Mucosa of descending colon (tissue), 3 donors: ENCODE measurements around the gene BTBD9. TPM values are rescaled to one million over a fixed set of nuclear protein-coding genes. Genes with fewer than 3 reads are reported as not detected.
A peak's percentile ranks its signal among the peaks of the same experiment; 100 is the strongest.

Source experiments
- ATAC-seq: fragments of 200-7000 bp; cut with Tn5 transposase; one replicate; pipeline ENCODE4 v1.9.1; 2020; ENCODE audit warnings: mild to moderate bottlenecking, moderate library complexity
- DNase-seq, 3 donors: peaks; one replicate each; pipeline ENCODE4 v3.0.0-alpha.2; 2020
- H3K36me3 ChIP-seq: fragments of 200-600 bp; one replicate; pipeline ENCODE4 v1.8.0; 2021; ENCODE audit warnings: low read depth, mild to moderate bottlenecking
- H3K4me1 ChIP-seq: fragments of 200-600 bp; one replicate; pipeline ENCODE4 v1.8.0; 2021; ENCODE audit warnings: low read depth, mild to moderate bottlenecking
- H3K4me3 ChIP-seq: fragments of 200-600 bp; one replicate; pipeline ENCODE4 v1.8.0; 2021; ENCODE audit warnings: mild to moderate bottlenecking
- H3K9me3 ChIP-seq: fragments of 200-600 bp; one replicate; pipeline ENCODE4 v1.8.0; 2021; ENCODE audit warnings: mild to moderate bottlenecking
- CTCF ChIP-seq: fragments of 200-600 bp; IDR thresholded peaks from one replicate; pipeline ENCODE4 v1.8.0; 2022; ENCODE audit warnings: antibody characterized with exemption, mild to moderate bottlenecking
- intact Hi-C, 2 donors: fragments of 100-400 bp; cut with DNase I in 1 of 2; cut with micrococcal nuclease in 1 of 2; formaldehyde crosslinking; loops; one replicate each; pipeline versions ENCODE4 v1.11.0 to v1.11.1; 2022; cut with DNase I, micrococcal nuclease
- total RNA-seq, 3 donors: library from RNA; stranded (reverse); fragmentation: NEBNext Ultra II Directional in 2 of 3; extraction: Animal tissue kit (Norgen Biotek cat#: 25700) in 2 of 3; gene quantifications; one replicate each; pipeline versions ENCODE4 v1.2.1 to v1.2.4, GENCODE V29; 2021 to 2023
- donor health status: DM: no; HTN: no; CAD: no; lungs with moderate emphysema.
- donor health status: DM: no; HTN: no; CAD: no.
- donor health status: DM: no; HTN: yes; CAD: no.

BTBD9 gene
- total RNA-seq, 3 donors from 2014 or later = 22.4 to 38.8 (median 23.9) TPM

GRCh38 chr6:38290133-38290799 lies 349.5 kb downstream of the BTBD9 start:
- TF ChIP-seq CTCF = no peak
- no peaks in the 10 kb centered on the region for H3K36me3 ChIP-seq
- no peak overlapping the region for H3K4me3 ChIP-seq
- no peak for DNase-seq
- peaks cover 5% of the 10 kb centered on the region for H3K9me3 ChIP-seq
- no peak for ATAC-seq
- intact Hi-C loops = no loop called here
- H3K4me1 ChIP-seq = no peaks in the 10 kb centered on the region

GRCh38 chr6:38287487-38287886 lies 352.2 kb downstream of the BTBD9 start:
- Histone ChIP-seq H3K36me3 (no peaks in the 10 kb centered on the region), H3K9me3 (no peaks in the 10 kb centered on the region), H3K4me3 (no peak overlapping the region), H3K4me1 (no peaks in the 10 kb centered on the region)
- no peak for DNase-seq
- TF ChIP-seq CTCF = no peak
- no peak for ATAC-seq
- intact Hi-C loops = no loop called here

GRCh38 chr6:38284802-38285394 lies 354.8 kb downstream of the BTBD9 start:
- no peak for TF ChIP-seq CTCF
- H3K4me3 ChIP-seq = no peak overlapping the region
- ATAC-seq (peak; percentile 19), DNase-seq (no peak)
- no peaks in the 10 kb centered on the region for H3K36me3 ChIP-seq
- H3K9me3 ChIP-seq = no peaks in the 10 kb centered on the region
- no peaks in the 10 kb centered on the region for H3K4me1 ChIP-seq
- intact Hi-C loops = no loop called here

- H3K36me3 ChIP-seq = no peaks in the 10 kb centered on the region
- no peaks in the 10 kb centered on the region for H3K4me1 ChIP-seq
- ATAC-seq (no peak), DNase-seq (no peak)
- no peak overlapping the region for H3K4me3 ChIP-seq
- no peak for TF ChIP-seq CTCF
- intact Hi-C loops = no loop called here
- H3K9me3 ChIP-seq = no peaks in the 10 kb centered on the region
Measured at GRCh38 chr6:38283734-38284362, 355.9 kb downstream of the BTBD9 start.

- Histone ChIP-seq H3K36me3 (no peaks in the 10 kb centered on the region), H3K4me3 (no peak overlapping the region), H3K9me3 (no peaks in the 10 kb centered on the region), H3K4me1 (no peaks in the 10 kb centered on the region)
- intact Hi-C loops = no loop called here
- TF ChIP-seq CTCF = no peak
- DNase-seq (no peak), ATAC-seq (no peak)
Measured at GRCh38 chr6:38282911-38283310, 356.8 kb downstream of the BTBD9 start.
